ENCODE data around the gene NAALADL1.

NAALADL1 gene

DNA sequence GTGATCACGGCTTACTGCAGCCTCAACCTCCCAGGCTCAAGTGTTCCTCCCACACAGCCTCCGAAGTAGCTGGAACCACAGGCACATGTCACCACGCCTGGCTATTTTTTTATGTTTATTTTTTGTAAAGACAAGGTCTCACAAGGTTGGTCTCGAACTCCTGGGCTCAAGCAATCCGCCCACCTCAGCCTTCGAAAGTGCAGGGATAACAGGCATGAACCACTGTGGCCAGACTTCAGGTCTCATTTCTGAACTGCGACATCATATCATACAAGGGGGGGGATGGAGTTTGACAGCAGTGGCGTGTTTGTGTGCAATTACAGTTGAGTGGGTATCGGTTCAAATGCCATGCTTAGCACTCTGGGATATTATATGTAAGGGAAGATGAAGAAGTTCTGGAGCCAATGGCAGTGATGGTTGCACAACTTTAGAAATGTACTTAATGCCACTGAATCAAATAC lies 6.9 kb downstream of the NAALADL1 start:
- H3K9me3 ChIP-seq (ENCODE audit: low read depth, low read length): no peaks in the 10 kb centered on the region
- no peaks in the 10 kb centered on the region for H3K36me3 ChIP-seq (ENCODE audit: insufficient read depth, low read length)
- no peak overlapping the region for H3K9ac ChIP-seq (ENCODE audit: insufficient read length)
- TF ChIP-seq EZH2 (IDR thresholded peaks at IDR 0.05): no peak
- TF ChIP-seq FOXP2 (optimal IDR thresholded peaks at IDR 0.05; ENCODE audit: control extremely low read depth, extremely low read length, insufficient read depth): no peak
- no peak for TF ChIP-seq POLR2AphosphoS5 (IDR thresholded peaks at IDR 0.05; ENCODE audit: borderline replicate concordance, low read depth, low read length)
- no peak overlapping the region for H3K27ac ChIP-seq
- DNase-seq (ENCODE audit: low read depth, low spot score): no peak
- H3K4me3 ChIP-seq: no peak overlapping the region

- no peak for DNase-seq (ENCODE audit: low read depth, low spot score)
- no peak overlapping the region for H3K4me3 ChIP-seq
- no peak for TF ChIP-seq FOXP2 (optimal IDR thresholded peaks at IDR 0.05; ENCODE audit: control extremely low read depth, extremely low read length, insufficient read depth)
- TF ChIP-seq POLR2AphosphoS5 (IDR thresholded peaks at IDR 0.05; ENCODE audit: borderline replicate concordance, low read depth, low read length): no peak
- TF ChIP-seq EZH2 (IDR thresholded peaks at IDR 0.05): no peak
Observed at GRCh38 chr11:65047581-65048422, 10.6 kb downstream of the NAALADL1 start.

GRCh38 chr11:65045728-65046127 lies 12.6 kb downstream of the NAALADL1 start:
- TF ChIP-seq POLR2AphosphoS5 (IDR thresholded peaks at IDR 0.05; ENCODE audit: borderline replicate concordance, low read depth, low read length): no peak
- TF ChIP-seq FOXP2 (optimal IDR thresholded peaks at IDR 0.05; ENCODE audit: control extremely low read depth, extremely low read length, insufficient read depth): no peak
- TF ChIP-seq EZH2 (IDR thresholded peaks at IDR 0.05): no peak
- Histone ChIP-seq H3K27ac (no peak overlapping the region), H3K36me3 (ENCODE audit: insufficient read depth, low read length) (peaks cover 13% of the 10 kb centered on the region), H3K9ac (ENCODE audit: insufficient read length) (no peak overlapping the region), H3K4me3 (no peak overlapping the region), H3K9me3 (ENCODE audit: low read depth, low read length) (no peaks in the 10 kb centered on the region)
- no peak for DNase-seq (ENCODE audit: low read depth, low spot score)

More at GRCh38 chr11:65047581-65048422, 10.6 kb downstream of the NAALADL1 start:
- Histone ChIP-seq H3K9ac (ENCODE audit: insufficient read length) (no peak overlapping the region), H3K9me3 (ENCODE audit: low read depth, low read length) (no peaks in the 10 kb centered on the region), H3K36me3 (ENCODE audit: insufficient read depth, low read length) (peaks cover 13% of the 10 kb centered on the region), H3K27ac (no peak overlapping the region)

DNA sequence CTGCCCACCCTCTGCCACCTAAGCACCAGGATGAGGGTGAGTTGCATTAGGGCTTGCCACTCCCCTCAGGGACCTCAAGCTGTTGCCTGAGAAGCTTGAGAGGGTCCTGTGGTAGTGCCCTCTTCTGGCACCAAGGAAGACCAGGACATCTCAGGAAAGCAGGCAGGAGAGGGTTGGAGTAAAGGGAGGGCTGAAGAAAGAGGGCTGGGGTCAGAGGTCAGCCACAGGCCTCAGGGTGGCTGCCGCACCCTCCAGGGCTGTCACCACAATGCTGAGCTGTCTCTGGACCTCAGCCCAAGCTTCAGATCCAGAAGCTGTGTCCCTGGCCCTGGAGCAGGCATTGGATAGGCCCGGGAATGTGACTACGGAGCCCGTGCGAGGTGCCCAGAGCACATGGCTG lies 13.3 kb downstream of the NAALADL1 start:
- Histone ChIP-seq H3K4me3 (no peak overlapping the region), H3K36me3 (ENCODE audit: insufficient read depth, low read length) (peaks cover 13% of the 10 kb centered on the region), H3K9ac (ENCODE audit: insufficient read length) (no peak overlapping the region), H3K27ac (no peak overlapping the region), H3K9me3 (ENCODE audit: low read depth, low read length) (no peaks in the 10 kb centered on the region)
- no peak for DNase-seq (ENCODE audit: low read depth, low spot score)
- no peak for TF ChIP-seq EZH2 (IDR thresholded peaks at IDR 0.05)

DNA sequence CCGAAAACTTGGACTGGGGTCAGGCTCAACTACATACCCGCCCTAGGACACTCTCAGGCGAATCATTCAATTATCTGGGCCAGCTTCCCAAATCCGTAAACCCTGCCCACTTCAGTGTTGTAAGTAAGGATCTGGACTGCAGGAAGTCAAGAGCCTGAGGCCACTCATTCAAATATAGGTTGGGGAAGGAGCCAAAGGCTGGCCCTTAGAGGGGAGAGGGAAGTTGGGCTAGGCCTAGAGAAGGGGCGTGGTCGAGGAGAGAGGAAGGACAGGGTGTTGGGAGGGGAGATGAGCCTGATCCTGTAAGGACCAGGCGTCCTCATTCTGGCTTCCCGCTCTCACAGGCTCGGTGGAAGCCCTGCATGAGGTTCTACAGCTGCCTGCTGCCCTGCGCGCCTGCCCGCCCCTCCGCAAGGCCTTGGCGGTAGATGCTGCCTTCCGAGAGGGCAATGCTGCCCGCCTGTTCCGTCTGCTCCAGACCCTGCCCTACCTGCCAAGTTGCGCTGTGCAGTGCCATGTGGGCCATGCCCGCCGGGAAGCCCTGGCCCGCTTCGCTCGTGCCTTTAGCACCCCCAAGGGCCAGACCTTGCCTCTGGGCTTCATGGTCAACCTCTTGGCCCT lies 14.4 kb downstream of the NAALADL1 start:
- no peak overlapping the region for H3K27ac ChIP-seq
- H3K9me3 ChIP-seq (ENCODE audit: low read depth, low read length): no peaks in the 10 kb centered on the region
- no peak overlapping the region for H3K4me3 ChIP-seq
- peaks cover 13% of the 10 kb centered on the region for H3K36me3 ChIP-seq (ENCODE audit: insufficient read depth, low read length)
- H3K9ac ChIP-seq (ENCODE audit: insufficient read length): no peak overlapping the region
- DNase-seq (ENCODE audit: low read depth, low spot score): no peak
- TF ChIP-seq EZH2 (IDR thresholded peaks at IDR 0.05): no peak
- TF ChIP-seq FOXP2 (optimal IDR thresholded peaks at IDR 0.05; ENCODE audit: control extremely low read depth, extremely low read length, insufficient read depth): no peak
- TF ChIP-seq POLR2AphosphoS5 (IDR thresholded peaks at IDR 0.05; ENCODE audit: borderline replicate concordance, low read depth, low read length): no peak

- Histone ChIP-seq H3K9me3 (ENCODE audit: low read depth, low read length) (no peaks in the 10 kb centered on the region), H3K4me3 (no peak overlapping the region), H3K27ac (no peak overlapping the region), H3K36me3 (ENCODE audit: insufficient read depth, low read length) (peaks cover 13% of the 10 kb centered on the region), H3K9ac (ENCODE audit: insufficient read length) (no peak overlapping the region)
- no peak for TF ChIP-seq FOXP2 (optimal IDR thresholded peaks at IDR 0.05; ENCODE audit: control extremely low read depth, extremely low read length, insufficient read depth)
- no peak for TF ChIP-seq POLR2AphosphoS5 (IDR thresholded peaks at IDR 0.05; ENCODE audit: borderline replicate concordance, low read depth, low read length)
- no peak for TF ChIP-seq EZH2 (IDR thresholded peaks at IDR 0.05)
- DNase-seq (ENCODE audit: low read depth, low spot score): no peak
Observed at GRCh38 chr11:65042891-65043290, 15.5 kb downstream of the NAALADL1 start.

- DNase-seq (ENCODE audit: low read depth, low spot score): peak; percentile 56
- H3K27ac ChIP-seq: peak within 1 kb of the TSS; percentile 93
- peaks cover 13% of the 10 kb centered on the region for H3K36me3 ChIP-seq (ENCODE audit: insufficient read depth, low read length)
- peak within 1 kb of the TSS; percentile 94 for H3K4me3 ChIP-seq
- no peak for TF ChIP-seq EZH2 (IDR thresholded peaks at IDR 0.05)
- TF ChIP-seq POLR2AphosphoS5 (IDR thresholded peaks at IDR 0.05; ENCODE audit: borderline replicate concordance, low read depth, low read length): peak; percentile 87
- peak within 1 kb of the TSS; percentile 92 for H3K9ac ChIP-seq (ENCODE audit: insufficient read length)
- no peaks in the 10 kb centered on the region for H3K9me3 ChIP-seq (ENCODE audit: low read depth, low read length)
Observed at GRCh38 chr11:65040847-65041622, 17.3 kb downstream of the NAALADL1 start, which contains the start of gene SAC3D1. Gene SAC3D1 (plus strand): TSS chr11:65041210. CDS start chr11:65041293, 83 bp downstream.

DNA sequence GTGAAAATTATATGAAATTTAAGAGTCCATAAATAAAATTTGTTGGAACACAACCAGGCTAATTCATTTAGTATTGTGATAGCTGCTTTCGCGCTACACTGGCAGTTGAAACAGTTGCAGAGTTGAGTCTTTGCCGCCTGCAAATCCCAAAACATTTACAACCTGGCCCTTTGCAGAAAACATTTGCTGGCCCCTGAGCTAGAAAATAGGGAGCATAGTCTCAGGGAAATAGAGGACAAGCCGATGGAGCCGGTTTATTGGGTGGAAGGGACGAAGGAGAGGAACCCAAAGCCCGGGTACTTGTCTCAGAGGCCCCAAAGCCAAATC lies 17.9 kb downstream of the NAALADL1 start:
- TF ChIP-seq EZH2 (IDR thresholded peaks at IDR 0.05) (no peak), FOXP2 (optimal IDR thresholded peaks at IDR 0.05; ENCODE audit: control extremely low read depth, extremely low read length, insufficient read depth) (no peak), POLR2AphosphoS5 (IDR thresholded peaks at IDR 0.05; ENCODE audit: borderline replicate concordance, low read depth, low read length) (no peak)
- peak overlapping the region; percentile 94 for H3K4me3 ChIP-seq
- peak overlapping the region; percentile 92 for H3K9ac ChIP-seq (ENCODE audit: insufficient read length)
- peak overlapping the region; percentile 93 for H3K27ac ChIP-seq
- H3K36me3 ChIP-seq (ENCODE audit: insufficient read depth, low read length): peaks cover 13% of the 10 kb centered on the region
- no peaks in the 10 kb centered on the region for H3K9me3 ChIP-seq (ENCODE audit: low read depth, low read length)
- no peak for DNase-seq (ENCODE audit: low read depth, low spot score)
